Astrocyte of the spinal cord (primary cell): ENCODE data around the gene FAF1.

Source experiments
- DNase-seq: peaks from one replicate; pipeline ENCODE4 v3.0.0; 2011; ENCODE audit warnings: low read depth, low spot score
- H3K4me3 ChIP-seq: 2 replicates; pipeline ENCODE4 v1.5.1; 2011; ENCODE audit warnings: low read depth, mild to moderate bottlenecking, low read length, moderate library complexity
- in situ Hi-C: cut with HindIII; loops from 2 replicates; pipeline ENCODE4 v1.10.0; 2017; ENCODE audit warnings: low sequenced_read_pairs
- TF ChIP-seq, protein P1 (sequence below): IDR thresholded peaks from 2 replicates; pipeline ENCODE4 v1.5.1; 2012; ENCODE audit warnings: low read depth, mild to moderate bottlenecking, low read length, inconsistent platforms

FAF1 gene

GRCh38 chr1:50645139-50645538 is 314.9 kb downstream of the FAF1 start:
- in situ Hi-C loops, result no loop called here
- TF ChIP-seq, protein P1, sequence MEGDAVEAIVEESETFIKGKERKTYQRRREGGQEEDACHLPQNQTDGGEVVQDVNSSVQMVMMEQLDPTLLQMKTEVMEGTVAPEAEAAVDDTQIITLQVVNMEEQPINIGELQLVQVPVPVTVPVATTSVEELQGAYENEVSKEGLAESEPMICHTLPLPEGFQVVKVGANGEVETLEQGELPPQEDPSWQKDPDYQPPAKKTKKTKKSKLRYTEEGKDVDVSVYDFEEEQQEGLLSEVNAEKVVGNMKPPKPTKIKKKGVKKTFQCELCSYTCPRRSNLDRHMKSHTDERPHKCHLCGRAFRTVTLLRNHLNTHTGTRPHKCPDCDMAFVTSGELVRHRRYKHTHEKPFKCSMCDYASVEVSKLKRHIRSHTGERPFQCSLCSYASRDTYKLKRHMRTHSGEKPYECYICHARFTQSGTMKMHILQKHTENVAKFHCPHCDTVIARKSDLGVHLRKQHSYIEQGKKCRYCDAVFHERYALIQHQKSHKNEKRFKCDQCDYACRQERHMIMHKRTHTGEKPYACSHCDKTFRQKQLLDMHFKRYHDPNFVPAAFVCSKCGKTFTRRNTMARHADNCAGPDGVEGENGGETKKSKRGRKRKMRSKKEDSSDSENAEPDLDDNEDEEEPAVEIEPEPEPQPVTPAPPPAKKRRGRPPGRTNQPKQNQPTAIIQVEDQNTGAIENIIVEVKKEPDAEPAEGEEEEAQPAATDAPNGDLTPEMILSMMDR, result no peak
- H3K4me3 ChIP-seq, result no peak overlapping the region
- no peak for DNase-seq

- no peak for DNase-seq
- in situ Hi-C loops, result no loop called here
- no peak overlapping the region for H3K4me3 ChIP-seq
- TF ChIP-seq, protein P1, result no peak
Measured at GRCh38 chr1:50644447-50645105, 315.5 kb downstream of the FAF1 start.

DNA sequence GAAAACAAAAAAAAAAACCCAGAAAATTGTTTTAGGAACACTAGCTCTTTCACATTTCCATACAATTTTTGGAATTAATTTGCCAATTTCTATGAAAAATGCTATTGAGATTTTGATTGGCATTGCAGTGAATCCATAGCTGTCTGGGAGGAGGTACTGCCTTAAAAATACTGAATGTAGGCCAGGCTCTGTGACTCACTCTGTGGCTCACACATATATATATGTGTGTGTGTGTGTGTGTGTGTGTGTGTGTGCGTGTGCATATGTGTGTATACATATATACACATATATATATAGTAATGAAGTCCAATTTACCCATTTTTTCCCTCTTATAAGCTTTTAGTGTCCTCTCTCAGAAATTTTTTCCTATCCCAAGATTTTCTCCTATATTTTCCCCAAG is 322.6 kb downstream of the FAF1 start:
- H3K4me3 ChIP-seq, result no peak overlapping the region
- TF ChIP-seq, protein P1, result no peak
- in situ Hi-C loops, result no loop called here
- DNase-seq, result no peak

- no peak for DNase-seq
- in situ Hi-C loops, result no loop called here
- TF ChIP-seq, protein P1, result no peak
- H3K4me3 ChIP-seq, result no peak overlapping the region
Measured at GRCh38 chr1:50634251-50634650, 325.8 kb downstream of the FAF1 start.

DNA sequence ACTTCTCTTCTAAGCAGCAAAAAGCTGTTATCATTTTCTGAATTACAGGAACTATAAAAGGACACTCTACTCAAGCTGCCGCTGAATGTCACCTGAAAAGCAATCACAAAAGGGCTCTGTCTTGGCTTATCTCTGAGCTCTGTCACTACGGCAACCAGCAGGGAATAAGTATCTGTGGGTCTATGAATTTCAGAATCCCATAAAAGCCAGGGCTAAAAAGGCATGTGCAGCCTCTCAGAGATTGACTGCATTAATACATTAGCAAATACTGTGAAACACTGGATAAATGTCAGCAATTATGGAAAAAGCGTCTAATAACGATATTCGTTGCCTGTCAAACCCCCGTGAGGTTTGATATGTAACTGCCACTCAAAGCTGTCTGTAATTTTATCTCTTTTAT is 326.6 kb downstream of the FAF1 start:
- TF ChIP-seq, protein P1, result no peak
- no peak overlapping the region for H3K4me3 ChIP-seq
- in situ Hi-C loops, result no loop called here
- no peak for DNase-seq

- DNase-seq, result no peak
- TF ChIP-seq, protein P1, result no peak
- no peak overlapping the region for H3K4me3 ChIP-seq
- in situ Hi-C loops, result no loop called here
Measured at GRCh38 chr1:50631161-50631560, 328.9 kb downstream of the FAF1 start.

DNA sequence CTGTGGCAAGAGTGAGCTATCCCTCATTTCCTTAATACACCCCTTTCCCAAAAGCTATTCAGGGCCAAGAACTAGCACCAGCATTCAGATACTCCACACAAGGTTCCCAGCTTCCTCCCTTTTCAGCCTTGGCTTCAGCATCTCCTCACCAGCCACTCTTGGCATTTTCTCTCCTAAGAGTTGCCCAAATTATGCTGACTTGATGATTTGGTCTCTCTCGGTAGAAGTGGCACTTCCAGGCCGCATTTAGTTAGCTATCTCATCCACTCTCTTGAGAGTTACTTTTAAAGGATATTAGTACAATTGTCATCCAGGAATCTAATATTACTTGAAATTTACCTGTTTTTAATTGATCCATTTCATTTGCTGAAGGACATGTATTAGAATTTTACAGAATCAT is 337.8 kb downstream of the FAF1 start:
- DNase-seq, result no peak
- in situ Hi-C loops, result no loop called here
- TF ChIP-seq, protein P1, result no peak
- H3K4me3 ChIP-seq, result no peak overlapping the region
